MM.1S (cell line): ENCODE measurements around the gene ACOT9.

ENCODE experiments used
- EZH2 ChIP-seq: fragments of 300-600 bp; sonication (generic); optimal IDR thresholded peaks from 2 replicates; pipeline ENCODE3; 2017; ENCODE audit warnings: low read depth, mild to moderate bottlenecking, antibody characterized with exemption, low read length, mixed read lengths
- EZH2phosphoT487 ChIP-seq: fragments of 300-600 bp; sonication (generic); IDR thresholded peaks from 2 replicates; pipeline ENCODE4 v1.6.1; 2018; ENCODE audit warnings: antibody characterized with exemption, low read length
- TF ChIP-seq, protein P1 (sequence below): fragments of 300-600 bp; sonication (generic); IDR thresholded peaks from 2 replicates; pipeline ENCODE4 v1.5.1; 2016; ENCODE audit warnings: antibody characterized with exemption, low read length, mixed read lengths

DNA sequence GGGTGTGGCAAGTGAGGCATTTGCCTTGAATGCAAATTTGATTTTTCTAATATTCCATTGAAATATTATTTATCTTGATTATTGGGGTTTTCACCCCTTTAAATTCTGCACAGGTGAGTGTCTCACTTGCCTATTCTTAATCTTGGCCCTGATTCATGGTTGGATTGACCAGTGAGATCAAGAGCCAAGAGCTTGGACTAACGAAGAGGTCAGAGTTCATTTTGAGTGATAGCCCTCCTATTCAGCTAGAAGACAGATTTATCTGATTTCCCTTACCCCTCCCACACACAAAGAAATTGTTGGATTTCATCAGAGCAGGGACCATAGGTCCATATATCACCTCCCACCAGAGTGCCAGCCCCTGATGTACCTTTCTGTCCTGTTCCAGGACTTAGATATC, 11.6 kb upstream of the ACOT9 start:
- TF ChIP-seq, protein P1, sequence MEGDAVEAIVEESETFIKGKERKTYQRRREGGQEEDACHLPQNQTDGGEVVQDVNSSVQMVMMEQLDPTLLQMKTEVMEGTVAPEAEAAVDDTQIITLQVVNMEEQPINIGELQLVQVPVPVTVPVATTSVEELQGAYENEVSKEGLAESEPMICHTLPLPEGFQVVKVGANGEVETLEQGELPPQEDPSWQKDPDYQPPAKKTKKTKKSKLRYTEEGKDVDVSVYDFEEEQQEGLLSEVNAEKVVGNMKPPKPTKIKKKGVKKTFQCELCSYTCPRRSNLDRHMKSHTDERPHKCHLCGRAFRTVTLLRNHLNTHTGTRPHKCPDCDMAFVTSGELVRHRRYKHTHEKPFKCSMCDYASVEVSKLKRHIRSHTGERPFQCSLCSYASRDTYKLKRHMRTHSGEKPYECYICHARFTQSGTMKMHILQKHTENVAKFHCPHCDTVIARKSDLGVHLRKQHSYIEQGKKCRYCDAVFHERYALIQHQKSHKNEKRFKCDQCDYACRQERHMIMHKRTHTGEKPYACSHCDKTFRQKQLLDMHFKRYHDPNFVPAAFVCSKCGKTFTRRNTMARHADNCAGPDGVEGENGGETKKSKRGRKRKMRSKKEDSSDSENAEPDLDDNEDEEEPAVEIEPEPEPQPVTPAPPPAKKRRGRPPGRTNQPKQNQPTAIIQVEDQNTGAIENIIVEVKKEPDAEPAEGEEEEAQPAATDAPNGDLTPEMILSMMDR: no peak
- TF ChIP-seq EZH2 (no peak), EZH2phosphoT487 (no peak)
